ENCODE measurements around the gene DNM3.
A peak's percentile ranks its signal among the peaks of the same experiment; 100 is the strongest.

DNM3 gene

DNA sequence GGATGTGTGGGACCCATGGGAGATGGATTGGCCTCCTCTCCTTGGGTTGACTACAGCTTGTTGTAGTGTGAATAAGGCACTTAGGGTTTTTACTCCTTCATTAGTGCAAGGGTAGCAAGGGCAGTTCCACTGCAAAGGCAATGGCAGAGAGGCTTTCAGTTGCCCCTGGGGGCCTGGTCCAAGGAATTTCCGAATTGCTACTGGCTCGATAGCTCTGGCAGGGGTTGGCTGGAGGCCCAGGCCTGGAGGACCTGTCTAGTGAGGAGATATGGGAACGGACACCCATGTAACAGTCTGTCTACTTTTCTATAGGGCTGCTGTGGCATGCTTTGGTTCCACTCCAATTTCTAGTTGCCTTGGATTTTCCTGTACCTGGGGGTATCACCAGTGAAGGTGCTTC lies 360.3 kb downstream of the DNM3 start:
- DNase-seq: no peak

DNA sequence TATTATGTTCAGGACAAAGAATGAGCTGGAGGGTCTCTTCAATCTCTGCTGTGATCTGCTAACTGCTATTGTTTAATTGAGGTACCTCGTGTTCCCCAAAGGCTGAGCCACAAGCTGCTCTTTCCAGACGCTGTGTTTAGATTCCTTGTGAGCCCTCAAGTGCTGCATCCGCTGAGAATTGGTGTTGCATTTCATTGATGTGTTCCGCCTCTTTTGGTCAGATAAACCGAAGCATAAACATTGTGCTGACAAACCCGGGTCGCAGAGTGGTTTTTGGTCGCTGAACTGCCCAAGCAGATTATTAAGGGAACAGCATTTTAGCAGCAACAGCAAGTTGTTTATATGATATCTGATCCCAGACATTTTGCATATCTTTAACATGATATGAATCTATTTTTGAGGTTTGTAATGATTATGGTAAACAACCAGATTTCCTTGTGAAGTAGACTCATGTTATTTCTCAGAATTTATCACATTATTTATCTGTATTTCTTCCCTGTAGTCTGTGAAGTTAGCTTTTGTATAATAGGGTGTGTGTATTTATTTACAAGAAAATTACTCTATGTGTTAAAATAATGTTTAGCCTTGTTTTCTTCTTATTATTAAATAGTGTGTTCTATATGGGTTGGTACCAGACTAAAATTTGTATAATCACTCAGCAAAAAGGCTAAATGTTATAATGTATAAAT lies 362.0 kb downstream of the DNM3 start:
- no peak for DNase-seq

DNA sequence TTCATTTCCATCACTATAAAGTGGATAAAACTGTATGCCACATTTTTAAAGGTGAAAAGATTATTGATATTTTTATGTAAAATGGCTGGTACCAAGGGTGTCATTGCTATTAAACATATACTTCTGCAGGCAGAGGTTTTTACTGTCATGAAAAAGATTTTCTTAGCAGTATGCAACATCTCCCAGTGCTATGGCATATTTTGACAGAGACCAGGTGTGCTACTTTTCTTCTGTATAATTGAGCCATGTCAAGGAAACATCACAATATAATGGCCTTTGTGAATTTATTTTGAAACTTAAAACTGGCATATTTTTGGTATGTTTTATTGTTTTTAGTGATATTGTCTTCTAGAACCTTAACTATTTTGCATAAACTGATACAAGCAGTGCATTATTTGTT lies 362.6 kb downstream of the DNM3 start:
- DNase-seq: no peak

DNA sequence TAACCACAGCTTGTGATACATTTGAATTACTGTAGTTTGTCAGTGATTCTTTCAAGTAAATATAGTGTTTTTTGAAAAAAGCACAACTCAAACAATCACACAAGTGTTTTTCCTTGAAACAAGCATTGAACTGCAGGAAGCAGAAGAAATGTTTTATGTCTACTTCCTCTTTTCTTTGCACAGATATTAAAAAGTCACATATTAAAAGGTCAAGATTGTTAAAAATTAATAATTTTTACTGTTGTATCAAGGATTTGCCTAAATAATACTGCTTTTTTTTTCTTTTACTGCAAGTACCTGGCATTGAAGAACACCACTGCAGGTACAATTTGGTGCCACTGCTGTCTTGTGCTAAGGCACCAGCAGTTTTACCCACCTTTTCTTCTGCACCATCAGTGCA lies 365.0 kb downstream of the DNM3 start:
- no peak for DNase-seq

DNA sequence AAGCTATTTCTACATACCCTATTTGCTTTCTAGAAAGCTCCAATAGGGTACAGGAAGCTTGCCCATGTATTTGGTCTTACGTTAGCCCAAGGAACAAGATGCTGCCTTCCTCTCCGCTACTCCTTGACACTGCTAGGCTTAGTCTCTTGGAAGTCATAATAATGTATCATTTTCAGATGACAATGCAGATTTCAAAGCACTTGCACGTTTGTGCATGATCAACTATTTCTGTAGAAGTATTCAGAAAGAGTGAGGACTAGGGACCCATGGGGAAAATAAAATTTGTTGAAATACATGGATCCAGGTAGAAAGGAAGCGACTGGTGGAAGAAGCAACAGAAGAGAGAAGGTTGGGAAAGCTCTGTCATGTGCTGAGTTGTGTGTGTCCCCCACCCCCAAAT lies 367.3 kb downstream of the DNM3 start:
- DNase-seq: no peak

DNA sequence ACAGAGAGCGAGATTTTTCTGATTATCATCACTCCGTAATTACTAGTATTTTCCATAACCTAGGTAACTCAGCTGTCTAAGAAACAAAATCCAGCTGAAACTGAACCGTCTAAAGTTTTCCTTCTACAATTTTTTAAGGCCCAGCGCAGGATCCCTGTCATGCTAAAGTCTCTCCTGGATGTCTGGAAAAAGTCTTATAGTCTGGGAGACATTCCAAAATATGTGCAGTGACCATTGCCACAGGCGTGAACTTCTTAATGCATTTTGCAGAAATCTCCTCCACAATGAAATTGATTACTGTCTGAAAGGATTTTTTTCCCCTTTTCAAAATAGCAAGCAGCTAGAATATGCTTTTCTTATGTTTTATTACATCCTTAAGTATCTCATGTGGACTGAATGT lies 369.9 kb downstream of the DNM3 start:
- DNase-seq: peak; percentile 23

DNA sequence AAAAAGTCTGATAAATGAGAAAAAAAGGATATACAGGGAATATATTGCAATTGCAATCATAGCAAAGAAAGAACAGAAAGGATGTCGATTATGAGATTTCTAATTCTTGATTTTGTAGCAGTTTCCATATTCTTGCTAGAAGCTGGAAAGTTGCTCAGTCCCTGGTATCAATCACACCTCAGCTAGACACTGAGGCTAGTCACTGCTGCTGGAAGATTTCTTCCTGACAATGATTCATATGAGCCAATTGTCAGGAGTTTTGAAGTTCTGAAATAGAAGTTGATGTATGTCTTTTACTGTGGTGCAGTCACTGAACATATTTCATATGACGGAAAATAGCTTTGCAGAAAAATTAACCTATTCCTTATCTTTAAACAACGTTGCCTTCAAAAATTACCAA lies 370.8 kb downstream of the DNM3 start:
- peak; percentile 23 for DNase-seq

DNA sequence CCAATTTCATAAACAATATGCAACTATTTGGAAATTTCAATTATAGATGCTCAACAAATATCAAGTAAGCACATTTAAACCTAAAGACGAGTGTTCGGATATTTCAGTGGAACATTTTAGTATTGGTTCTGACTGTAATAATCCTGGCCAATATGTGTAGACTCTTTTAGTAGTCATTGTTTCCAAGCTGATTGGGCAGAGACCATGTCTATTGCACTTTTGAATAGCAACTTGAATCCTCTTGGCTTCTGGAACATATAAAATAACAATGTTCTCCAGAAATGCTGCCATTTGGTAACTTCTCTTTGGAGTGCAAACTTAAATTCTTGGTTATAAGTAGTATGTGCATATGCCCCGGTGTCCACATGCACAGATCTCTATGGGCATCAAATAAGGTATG lies 373.7 kb downstream of the DNM3 start:
- DNase-seq: no peak

DNA sequence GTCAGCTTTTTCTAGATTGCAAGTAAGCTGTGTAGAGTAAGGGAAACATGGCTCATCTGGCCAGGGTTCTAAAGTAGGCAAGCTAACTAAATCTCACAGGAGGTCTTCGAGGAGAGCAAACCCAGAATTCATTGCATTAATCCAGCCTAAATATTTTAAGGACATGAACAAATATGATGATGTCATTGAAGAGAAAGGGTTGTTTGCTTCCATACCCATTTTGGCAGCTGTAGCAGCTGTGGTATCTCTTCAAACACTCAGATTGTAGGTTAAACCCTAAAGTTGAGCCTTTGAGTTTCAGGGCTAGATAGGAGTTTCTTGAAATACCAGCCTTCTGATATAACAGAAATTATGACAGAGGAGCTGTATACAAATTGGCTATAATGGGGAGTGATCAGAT lies 378.7 kb downstream of the DNM3 start:
- no peak for DNase-seq

DNA sequence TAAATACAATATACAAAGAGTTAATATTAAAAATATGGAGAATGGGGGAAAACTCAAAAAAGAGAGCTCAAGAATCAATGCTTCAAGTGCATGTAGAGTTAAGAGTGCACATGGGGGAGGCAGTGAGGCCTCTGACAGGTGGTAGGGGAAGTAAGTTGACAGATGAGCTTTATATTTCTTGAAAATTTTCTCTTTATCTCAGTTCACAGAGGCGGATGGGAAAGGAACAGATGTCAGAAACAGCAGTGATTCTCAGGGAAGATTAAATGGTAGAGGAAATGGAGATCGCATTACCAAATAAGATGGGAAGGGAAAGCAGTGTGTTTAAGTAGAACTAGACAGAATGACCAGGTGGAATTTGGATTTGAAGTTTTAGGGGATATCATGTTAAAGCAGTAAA lies 379.1 kb downstream of the DNM3 start:
- DNase-seq: no peak

DNA sequence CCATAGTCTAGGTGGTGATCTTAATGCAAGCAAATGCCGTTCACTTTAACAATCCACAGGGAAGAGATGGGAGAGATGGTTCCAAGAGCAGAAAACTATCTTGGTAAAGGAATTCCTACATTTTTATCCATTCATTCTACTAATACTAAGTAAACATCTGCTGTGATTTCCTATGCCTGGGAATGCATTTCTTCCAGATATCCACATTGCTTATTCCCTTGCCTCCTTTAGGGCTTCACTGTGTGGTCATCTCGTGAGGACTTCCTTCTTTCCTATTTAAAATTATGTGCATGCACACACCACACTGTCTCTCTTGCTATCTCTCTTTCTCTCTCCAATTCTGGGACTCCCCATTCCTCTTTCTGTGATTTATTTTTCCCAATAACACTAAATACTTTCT lies 380.1 kb downstream of the DNM3 start:
- DNase-seq: no peak

DNA sequence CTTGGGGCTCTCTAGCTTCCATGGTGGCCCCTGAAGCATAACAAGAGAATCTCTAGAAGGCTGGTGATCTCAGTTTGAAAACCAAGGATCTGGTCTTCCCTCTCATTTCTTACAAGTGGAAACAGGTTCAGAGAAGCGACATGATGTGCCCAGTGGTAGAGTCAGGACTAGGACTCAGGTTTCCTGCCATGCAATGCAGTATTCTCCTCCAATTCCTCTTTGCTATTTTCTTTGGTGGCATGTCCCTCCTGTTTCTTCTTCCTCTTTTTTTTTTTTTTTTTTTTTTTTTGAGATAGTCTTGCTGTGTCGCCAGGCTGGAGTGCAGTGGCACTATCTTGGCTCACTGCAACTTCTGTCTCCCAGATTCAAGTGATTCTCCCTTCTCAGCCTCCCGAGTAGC lies 383.6 kb downstream of the DNM3 start:
- DNase-seq: no peak

DNA sequence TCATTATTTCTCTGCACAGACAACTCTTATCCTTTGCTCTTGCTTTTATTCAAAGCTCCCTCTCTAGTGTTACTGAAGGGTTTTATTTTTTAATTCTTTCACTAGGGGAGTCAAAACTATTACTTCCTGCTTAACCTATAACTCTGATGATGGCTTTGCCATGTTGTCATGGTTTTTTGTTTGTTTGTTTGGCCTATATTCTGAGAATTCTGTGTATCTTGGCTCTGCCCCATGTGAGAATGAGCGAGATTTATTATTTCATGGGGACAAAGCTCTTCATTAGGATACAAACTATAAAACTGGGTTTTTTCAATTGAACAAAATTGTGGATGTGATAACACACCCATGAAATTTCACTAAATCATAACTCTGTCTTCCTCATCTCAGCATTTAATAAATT lies 388.6 kb downstream of the DNM3 start:
- no peak for DNase-seq

DNA sequence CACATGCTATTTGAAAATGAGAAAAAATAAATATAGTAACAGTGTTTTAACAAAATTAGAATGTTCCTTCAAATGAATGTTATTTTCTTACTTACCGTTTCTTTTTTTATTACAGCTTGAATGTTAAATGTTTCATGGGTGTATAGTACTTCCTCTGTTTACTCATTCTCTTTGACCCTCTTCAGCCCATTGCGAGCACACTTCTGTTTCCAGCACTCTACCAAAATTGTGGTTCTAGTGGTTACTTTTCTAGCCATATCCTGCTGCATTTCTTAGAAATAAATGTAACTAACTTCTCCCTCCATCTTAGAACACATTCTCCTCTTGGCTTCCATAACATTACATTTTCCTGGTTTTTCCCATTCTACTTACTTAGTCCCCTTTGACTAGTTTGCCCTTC lies 389.2 kb downstream of the DNM3 start:
- no peak for DNase-seq

DNA sequence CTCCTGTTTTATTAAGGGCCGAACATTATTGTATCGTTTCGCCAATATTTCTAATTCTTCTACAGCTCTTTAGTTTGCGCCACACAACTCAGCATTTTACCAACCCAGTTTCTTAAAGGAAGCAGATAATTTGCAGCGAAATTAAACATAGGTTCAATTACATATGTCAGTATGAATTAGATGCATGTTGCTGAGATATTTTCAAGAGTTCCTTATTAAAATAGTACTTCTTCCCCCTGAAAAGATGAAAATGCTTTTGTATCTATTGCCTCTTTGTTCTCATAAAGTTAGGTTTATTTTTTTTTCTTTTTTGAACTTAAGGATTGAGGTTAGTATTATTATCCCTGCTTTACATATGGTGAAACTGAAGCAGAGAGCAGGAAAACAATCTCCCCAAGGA lies 395.7 kb downstream of the DNM3 start:
- DNase-seq: no peak

DNA sequence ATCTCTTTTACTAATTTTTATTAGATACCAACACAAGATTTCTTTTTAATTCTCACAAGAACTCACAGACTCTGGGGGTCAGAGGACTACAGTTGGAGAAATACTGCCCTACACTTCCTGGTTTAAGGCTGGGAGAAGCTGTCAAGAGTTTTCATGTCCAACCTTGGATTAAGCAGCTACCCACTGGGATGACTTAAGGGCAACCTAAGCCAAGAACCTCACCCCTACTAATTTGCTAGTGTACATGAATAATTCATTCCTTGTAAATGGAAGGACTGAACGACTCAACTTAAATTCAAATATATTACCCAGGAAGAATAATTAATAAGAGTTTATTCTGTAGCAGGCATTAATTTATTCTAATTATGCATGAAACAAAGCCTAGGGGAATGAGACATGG lies 396.9 kb downstream of the DNM3 start:
- no peak for DNase-seq

DNA sequence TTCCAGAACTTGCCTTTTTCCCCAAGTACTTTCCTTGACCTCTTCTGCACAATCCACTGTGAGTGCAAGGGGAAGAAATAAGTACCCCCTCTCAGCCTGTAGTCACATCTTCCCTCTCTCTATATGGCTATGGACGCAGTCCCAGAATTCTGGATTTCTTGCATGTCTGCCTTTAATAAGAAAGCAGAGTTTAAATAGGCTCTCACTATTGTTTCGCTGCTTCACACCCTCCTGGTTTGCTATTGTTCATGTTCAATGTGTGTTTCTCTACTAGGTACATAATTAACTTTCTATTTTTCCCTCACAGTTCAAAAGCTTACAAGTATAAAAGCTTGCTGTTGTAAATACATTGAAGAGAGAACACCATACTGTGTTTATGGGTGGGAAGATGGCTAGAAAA lies 397.7 kb downstream of the DNM3 start:
- no peak for DNase-seq

DNA sequence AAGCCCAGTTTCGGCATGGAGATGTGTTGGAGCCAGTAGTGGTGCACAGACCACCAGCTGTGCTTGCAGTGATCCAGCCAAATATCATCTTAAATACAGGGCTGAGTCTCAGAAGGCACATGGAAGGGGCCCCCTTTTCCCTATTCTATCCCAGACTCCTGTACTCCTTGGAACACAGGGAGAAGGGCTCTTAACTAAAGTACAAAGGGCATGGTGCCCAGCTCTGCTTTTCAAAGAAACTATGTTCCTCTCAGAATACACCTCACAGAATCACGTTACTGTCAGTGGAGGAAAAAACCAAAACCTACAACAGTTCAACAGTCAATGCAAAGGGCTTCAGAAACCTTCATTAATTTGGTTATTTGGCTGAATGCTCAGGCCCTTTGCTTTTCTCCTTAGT lies 398.6 kb downstream of the DNM3 start:
- no peak for DNase-seq

DNA sequence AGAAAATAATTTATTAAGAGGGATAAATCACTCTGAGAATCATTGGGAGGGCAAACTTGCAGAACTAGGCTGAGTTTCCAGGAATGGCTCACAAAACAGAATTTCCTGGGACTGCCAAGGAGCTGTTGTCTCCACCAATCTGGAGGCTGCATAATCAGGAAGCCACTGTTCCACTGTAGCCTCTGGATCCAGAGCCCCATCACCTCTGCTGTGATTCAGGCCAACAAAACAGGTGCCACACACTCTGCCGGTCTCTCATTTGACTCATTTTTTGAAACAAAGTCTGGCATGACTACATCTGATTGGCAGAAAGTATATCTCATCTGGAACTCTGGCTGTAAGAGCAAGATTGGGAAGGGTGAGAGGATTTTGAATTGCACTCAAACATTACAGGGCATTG lies 400.2 kb downstream of the DNM3 start:
- no peak for DNase-seq

DNA sequence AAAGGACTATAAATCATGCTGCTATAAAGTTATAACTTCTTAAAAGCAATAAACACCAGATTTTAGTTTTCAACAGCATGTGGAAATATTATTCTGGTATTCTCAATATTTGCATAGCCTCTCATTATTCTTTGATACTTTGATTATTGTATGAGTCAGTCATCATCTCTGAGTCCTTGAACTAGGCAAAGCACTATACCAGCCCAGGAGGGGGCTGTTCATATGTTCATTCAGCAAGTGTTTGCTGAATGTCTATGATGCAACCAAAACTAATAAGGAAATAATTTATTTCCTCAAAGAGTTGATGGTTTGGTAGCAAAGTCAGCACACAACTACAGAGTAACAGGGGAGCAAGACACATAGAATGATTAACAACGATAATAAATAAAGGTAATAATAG lies 403.6 kb downstream of the DNM3 start:
- DNase-seq: no peak

DNA sequence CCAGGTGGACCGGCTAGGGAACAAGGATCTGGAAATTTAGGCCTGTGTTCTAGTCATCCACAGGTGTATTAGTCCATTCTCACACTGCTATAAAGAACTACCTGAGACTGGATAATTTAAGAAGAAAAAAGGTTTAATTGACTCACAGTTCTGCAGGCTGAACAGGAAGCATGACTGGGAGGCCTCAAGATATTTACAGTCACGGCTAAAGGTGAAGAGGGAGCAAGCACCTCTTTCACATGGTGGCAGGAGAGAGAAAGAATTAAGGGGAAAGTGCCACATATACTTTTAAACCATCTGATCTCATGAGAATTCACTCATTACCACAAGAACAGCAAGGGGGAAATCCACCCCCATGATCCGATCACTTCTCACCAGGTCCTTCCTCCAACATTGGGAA lies 404.5 kb downstream of the DNM3 start:
- DNase-seq: no peak

DNA sequence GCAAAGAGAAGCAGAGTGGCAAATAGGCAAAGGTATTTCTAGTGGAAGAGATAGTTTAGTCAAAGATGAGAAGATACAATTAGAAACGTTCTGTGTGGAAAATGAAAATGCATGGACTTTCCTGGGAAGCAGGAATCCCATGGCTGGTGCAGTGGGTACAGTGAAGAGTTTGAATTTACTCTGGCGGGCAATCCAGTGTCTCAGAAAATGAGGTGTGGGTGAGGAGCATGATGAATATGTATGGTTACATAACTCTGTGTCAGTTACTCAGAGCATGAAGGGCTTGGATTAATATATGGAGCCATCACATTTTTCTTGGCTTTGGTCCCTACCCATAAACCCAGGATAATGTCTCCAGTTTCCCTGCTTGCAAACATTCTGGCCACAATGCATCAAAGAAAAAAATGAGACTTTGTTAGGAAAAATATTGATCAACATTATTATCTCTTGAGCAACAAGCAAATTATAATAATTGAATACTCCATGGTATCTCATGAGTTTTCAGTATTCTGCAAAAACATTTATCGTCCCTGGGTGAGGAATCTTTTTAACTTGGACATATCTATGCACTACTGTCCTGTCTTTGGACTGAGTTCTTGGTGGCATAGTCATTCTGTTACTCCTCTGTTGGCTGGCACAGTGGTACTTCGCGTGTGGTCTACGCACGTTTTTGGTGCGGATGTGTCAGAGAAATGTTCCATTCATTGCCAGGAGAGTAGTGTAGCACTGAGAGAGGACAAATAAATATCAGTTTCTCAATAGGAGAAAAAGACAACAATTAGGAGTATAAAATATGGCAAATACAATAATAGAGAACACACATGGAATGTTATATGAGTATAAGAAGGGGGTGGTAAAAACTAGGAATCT lies 405.5 kb downstream of the DNM3 start:
- peak; percentile 61 for DNase-seq

DNA sequence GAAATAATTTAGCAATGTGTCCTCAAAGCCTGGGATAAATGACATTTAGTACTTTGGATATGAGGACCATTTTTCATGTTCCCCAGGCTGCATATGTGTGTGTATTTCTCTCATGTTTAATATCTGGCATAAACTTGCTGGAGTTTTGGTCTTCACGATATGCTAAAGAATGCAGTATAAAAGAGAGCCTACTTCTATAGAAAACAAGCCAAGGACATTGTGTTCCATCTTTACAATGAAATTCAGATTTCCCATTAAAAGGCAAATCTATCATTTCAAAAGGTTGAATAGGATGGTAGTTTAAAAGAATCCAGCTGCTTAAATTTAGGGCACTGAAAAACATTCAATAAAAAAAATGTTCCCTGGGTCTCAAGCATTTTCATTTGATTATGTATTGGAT lies 410.2 kb downstream of the DNM3 start:
- DNase-seq: no peak

DNA sequence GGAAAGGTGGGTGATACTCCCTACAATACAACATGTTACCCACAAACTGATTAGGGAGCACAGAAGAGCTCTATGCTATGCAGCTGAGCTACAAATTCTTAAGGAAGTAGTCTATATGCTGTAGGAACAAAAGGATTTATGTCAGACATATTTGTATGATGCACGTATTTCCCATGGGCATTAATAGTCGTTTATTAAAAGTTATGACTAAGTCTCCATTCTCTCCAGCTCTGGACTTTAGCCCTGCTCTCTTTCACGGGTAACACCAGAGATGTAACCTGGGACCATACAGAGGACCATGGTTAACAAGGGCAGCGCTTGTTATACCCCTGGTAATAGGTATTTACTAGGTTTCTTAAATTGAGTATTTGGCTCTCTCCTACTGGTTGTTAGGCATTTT lies 411.0 kb downstream of the DNM3 start:
- peak; percentile 81 for DNase-seq

DNA sequence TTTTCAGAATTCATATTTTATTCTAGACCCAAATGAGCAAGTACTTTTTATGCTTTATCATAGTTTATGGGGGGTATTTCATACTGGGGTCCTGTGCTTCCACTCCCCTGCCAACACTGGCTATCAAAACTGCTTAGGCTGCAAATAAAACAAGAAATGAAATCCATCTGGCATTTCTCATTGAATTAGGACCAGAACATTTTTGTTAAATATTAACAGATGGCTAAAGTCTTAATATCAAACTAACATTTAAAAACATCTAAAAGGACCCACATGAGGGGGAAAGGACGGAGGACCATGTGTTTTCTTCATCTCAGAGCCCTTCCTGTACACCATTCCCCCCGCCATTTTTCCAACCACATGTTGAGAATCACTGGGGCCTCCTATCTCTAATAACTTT lies 411.7 kb downstream of the DNM3 start:
- DNase-seq: peak; percentile 25
